ENCODE data around the gene MBNL1. TPM values are rescaled to one million over a fixed set of nuclear protein-coding genes. Genes with fewer than 3 reads are reported as not detected.

MBNL1 gene
- total and polyA plus RNA-seq, 2 donors (not counting 3 experiments of a cell fraction or from before 2014, with no cell fraction given), result 179 to 362 TPM

DNA sequence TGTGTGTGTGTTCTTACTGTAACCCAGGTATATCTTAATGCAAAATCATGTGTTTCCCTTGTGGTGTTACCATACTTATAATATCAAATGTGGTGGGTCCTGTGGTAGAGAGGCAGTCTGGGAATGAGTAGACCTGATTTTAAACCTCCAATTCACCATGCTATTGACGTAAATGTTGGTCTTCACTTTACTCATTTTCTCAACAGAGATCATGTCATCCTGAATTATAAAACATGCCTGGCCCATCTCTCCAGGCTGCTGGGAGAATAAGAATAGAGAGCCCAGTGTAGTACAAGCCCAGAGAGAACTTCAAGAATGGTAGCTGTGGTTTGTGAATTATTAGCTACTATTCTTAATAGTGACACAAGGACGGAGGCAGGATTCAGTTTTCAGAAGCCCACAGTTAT lies 88.1 kb downstream of the MBNL1 start:
- CTCF ChIA-PET, result interaction anchor here (2.4 kb wide), 1 partner anchor 9 kb away, joined by 6 read pairs; no protein-coding TSS in a partner anchor

GRCh38 chr3:152357587-152357986 lies 88.9 kb downstream of the MBNL1 start:
- BruUV-seq (replicated peaks), result no TSS peak
- DNase-seq (ENCODE audit: low read depth, low spot score), result no peak
- dilution Hi-C loops (cut with MboI; ENCODE audit: extremely low pct_ligation_motif_present, low sequenced_read_pairs) (no loop called here), intact Hi-C loops (cut with micrococcal nuclease) (no loop called here)
- Histone ChIP-seq H3K9ac (replicated peaks; ENCODE audit: extremely low read depth, insufficient read depth, low read length) (no peak overlapping the region), H3K4me3 (replicated peaks in 1 of 3; ENCODE audit: insufficient read depth in 1 of 3, low read depth in 1 of 3, low read length in 3 of 3) (no peak overlapping the region), H3K79me2 (ENCODE audit: control insufficient read depth, insufficient read depth, low read length) (peaks cover 98% of the 10 kb centered on the region), H3K9me1 (replicated peaks; ENCODE audit: control insufficient read depth, extremely low read depth, insufficient read depth, low read length) (no peaks in the 10 kb centered on the region), H3K4me1 (ENCODE audit: control insufficient read depth, extremely low read depth, insufficient read depth, low read length) (peaks cover 42% of the 10 kb centered on the region), H3K36me3 (ENCODE audit: control insufficient read depth in 2 of 2, extremely low read depth in 1 of 2, insufficient read depth in 2 of 2, low read length in 2 of 2) (peaks cover 0 to 4% of the 10 kb centered on the region in 2 experiments), H3K9me3 (replicated peaks; ENCODE audit: control insufficient read depth, insufficient read depth, low read length) (no peaks in the 10 kb centered on the region), H3K4me2 (ENCODE audit: insufficient read depth, low read length) (peak overlapping the region; percentile 39), H3K27ac (ENCODE audit: insufficient read depth, low read depth, low read length) (peak overlapping the region; percentile 20), H2AFZ (ENCODE audit: low read depth, low read length) (no peak overlapping the region), H3K27me3 (ENCODE audit: control insufficient read depth in 2 of 2, insufficient read depth in 2 of 2, low read length in 2 of 2) (no peaks in the 10 kb centered on the region), H4K20me1 (replicated peaks; ENCODE audit: control insufficient read depth, extremely low read depth, insufficient read depth, low read length) (peaks cover 21% of the 10 kb centered on the region)
- ChIA-PET CTCF (interaction anchor here (1.1 to 2.4 kb wide), 2 partner anchors 8 to 30 kb away, joined by 3 to 6 read pairs; no protein-coding TSS in a partner anchor), POLR2A (no interaction called here)
- FAIRE-seq, result no peak
- TF ChIP-seq GATA2 (IDR thresholded peaks at IDR 0.05; ENCODE audit: insufficient read depth, insufficient read length, low read depth, low read length), result peak; percentile 12
- no peak for TF ChIP-seq EZH2 (IDR thresholded peaks at IDR 0.05; ENCODE audit: borderline replicate concordance, low read depth, low read length, severe bottlenecking)

More for the DNA sequence above, 88.1 kb downstream of the MBNL1 start:
- no peak overlapping the region for H3K9ac ChIP-seq (replicated peaks; ENCODE audit: extremely low read depth, insufficient read depth, low read length)
- no peaks in the 10 kb centered on the region for H3K9me3 ChIP-seq (replicated peaks; ENCODE audit: control insufficient read depth, insufficient read depth, low read length)
- POLR2A ChIA-PET, result no interaction called here
- H3K4me3 ChIP-seq (replicated peaks in 1 of 3; ENCODE audit: insufficient read depth in 1 of 3, low read depth in 1 of 3, low read length in 3 of 3), result no peak overlapping the region
- peaks cover 0 to 4% of the 10 kb centered on the region in 2 experiments for H3K36me3 ChIP-seq (ENCODE audit: control insufficient read depth in 2 of 2, extremely low read depth in 1 of 2, insufficient read depth in 2 of 2, low read length in 2 of 2)
- no TSS peak for BruUV-seq (replicated peaks)
- no peak overlapping the region for H3K4me2 ChIP-seq (ENCODE audit: insufficient read depth, low read length)
- H3K9me1 ChIP-seq (replicated peaks; ENCODE audit: control insufficient read depth, extremely low read depth, insufficient read depth, low read length), result no peaks in the 10 kb centered on the region
- peaks cover 98% of the 10 kb centered on the region for H3K79me2 ChIP-seq (ENCODE audit: control insufficient read depth, insufficient read depth, low read length)
- FAIRE-seq (no peak), DNase-seq (ENCODE audit: low read depth, low spot score) (no peak)
- intact Hi-C loops (cut with micrococcal nuclease), result no loop called here
- TF ChIP-seq EZH2 (IDR thresholded peaks at IDR 0.05; ENCODE audit: borderline replicate concordance, low read depth, low read length, severe bottlenecking), result no peak
- no peaks in the 10 kb centered on the region for H3K27me3 ChIP-seq (ENCODE audit: control insufficient read depth in 2 of 2, insufficient read depth in 2 of 2, low read length in 2 of 2)
- dilution Hi-C loops (cut with MboI; ENCODE audit: extremely low pct_ligation_motif_present, low sequenced_read_pairs), result no loop called here
- no peak overlapping the region for H2AFZ ChIP-seq (ENCODE audit: low read depth, low read length)
- peaks cover 48% of the 10 kb centered on the region for H3K4me1 ChIP-seq (ENCODE audit: control insufficient read depth, extremely low read depth, insufficient read depth, low read length)
- H3K27ac ChIP-seq (ENCODE audit: insufficient read depth, low read depth, low read length), result no peak overlapping the region
- H4K20me1 ChIP-seq (replicated peaks; ENCODE audit: control insufficient read depth, extremely low read depth, insufficient read depth, low read length), result peaks cover 14% of the 10 kb centered on the region
